Neural crest cell (in vitro differentiated cells): ENCODE measurements around the gene IMPACT. TPM values are rescaled to one million over a fixed set of nuclear protein-coding genes. Genes with fewer than 3 reads are reported as not detected.

Experiments
- DNase-seq: peaks from one replicate; pipeline ENCODE4 v3.0.0; 2021; ENCODE audit warnings: low read depth, mixed read lengths, low spot score
- H3K27ac Mint-ChIP-seq: one replicate; pipeline ENCODE4 v1.8.0; 2021; ENCODE audit warnings: mild to moderate bottlenecking, mixed read lengths; ENCODE audit not compliant: unreplicated experiment
- H3K27me3 Mint-ChIP-seq: 2 replicates; pipeline ENCODE4 v1.8.0; 2021; ENCODE audit warnings: low read depth, mild to moderate bottlenecking, mixed read lengths
- H3K36me3 Mint-ChIP-seq: 2 replicates; pipeline ENCODE4 v1.8.0; 2021; ENCODE audit warnings: low read depth, mild to moderate bottlenecking, mixed read lengths
- H3K4me1 Mint-ChIP-seq: 2 replicates; pipeline ENCODE4 v1.8.0; 2021; ENCODE audit warnings: mixed read lengths
- H3K4me3 Mint-ChIP-seq: one replicate; pipeline ENCODE4 v1.8.0; 2021; ENCODE audit warnings: mild to moderate bottlenecking, mixed read lengths
- H3K9me3 Mint-ChIP-seq: 2 replicates; pipeline ENCODE4 v1.8.0; 2021; ENCODE audit warnings: mixed read lengths
- CTCF ChIP-seq: fragments of 200-600 bp; sonication (generic); conservative IDR thresholded peaks from 2 replicates; pipeline ENCODE4 v1.5.0; 2021; ENCODE audit warnings: antibody characterized with exemption, mild to moderate bottlenecking
- total RNA-seq: library from RNA; stranded (reverse); gene quantifications from 2 replicates; pipeline ENCODE4 v1.2.1, GENCODE V29; 2021

IMPACT gene
- total RNA-seq, 1 donor from 2014 or later: 32.7 TPM

- Mint-ChIP-seq H3K9me3 (peaks cover 3% of the 10 kb centered on the region), H3K27me3 (peaks cover 40% of the 10 kb centered on the region), H3K4me1 (peaks cover 6% of the 10 kb centered on the region), H3K27ac (no peak overlapping the region), H3K4me3 (no peak overlapping the region), H3K36me3 (peaks cover 3% of the 10 kb centered on the region)
- no peak for DNase-seq
- TF ChIP-seq CTCF: no peak
These were observed 4.6 kb upstream of the IMPACT start for GRCh38 chr18:24421831-24422230.

- peaks cover 34% of the 10 kb centered on the region for H3K27me3 Mint-ChIP-seq
- no peak for DNase-seq
- H3K4me1 Mint-ChIP-seq: peaks cover 30% of the 10 kb centered on the region
- H3K27ac Mint-ChIP-seq: peak overlapping the region; percentile 98
- H3K4me3 Mint-ChIP-seq: peak overlapping the region; percentile 91
- H3K36me3 Mint-ChIP-seq: peaks cover 11% of the 10 kb centered on the region
- no peak for TF ChIP-seq CTCF
- peaks cover 3% of the 10 kb centered on the region for H3K9me3 Mint-ChIP-seq
These were observed 435 bp upstream of the IMPACT start for GRCh38 chr18:24426073-24426397.

- Mint-ChIP-seq H3K4me3 (peak overlapping the region; percentile 92), H3K27me3 (peaks cover 24% of the 10 kb centered on the region), H3K4me1 (peaks cover 30% of the 10 kb centered on the region), H3K9me3 (peaks cover 3% of the 10 kb centered on the region), H3K27ac (peak overlapping the region; percentile 94), H3K36me3 (peaks cover 16% of the 10 kb centered on the region)
- TF ChIP-seq CTCF: no peak
- DNase-seq: no peak
These were observed 1.0 kb downstream of the IMPACT start for GRCh38 chr18:24427484-24427883.

- H3K9me3 Mint-ChIP-seq: peaks cover 3% of the 10 kb centered on the region
- peak overlapping the region; percentile 92 for H3K4me3 Mint-ChIP-seq
- peaks cover 14% of the 10 kb centered on the region for H3K27me3 Mint-ChIP-seq
- no peak for DNase-seq
- H3K27ac Mint-ChIP-seq: no peak overlapping the region
- H3K36me3 Mint-ChIP-seq: peaks cover 20% of the 10 kb centered on the region
- peaks cover 30% of the 10 kb centered on the region for H3K4me1 Mint-ChIP-seq
- TF ChIP-seq CTCF: peak; percentile 39
These were observed 2.2 kb downstream of the IMPACT start for GRCh38 chr18:24428709-24429108.

- TF ChIP-seq CTCF: no peak
- peaks cover 11% of the 10 kb centered on the region for H3K27me3 Mint-ChIP-seq
- peaks cover 3% of the 10 kb centered on the region for H3K9me3 Mint-ChIP-seq
- peak overlapping the region; percentile 27 for H3K4me3 Mint-ChIP-seq
- H3K36me3 Mint-ChIP-seq: peaks cover 20% of the 10 kb centered on the region
- H3K27ac Mint-ChIP-seq: no peak overlapping the region
- H3K4me1 Mint-ChIP-seq: peaks cover 30% of the 10 kb centered on the region
- DNase-seq: no peak
These were observed 2.7 kb downstream of the IMPACT start for GRCh38 chr18:24429188-24429587.

- Mint-ChIP-seq H3K27ac (no peak overlapping the region), H3K4me1 (peaks cover 17% of the 10 kb centered on the region), H3K36me3 (peaks cover 18% of the 10 kb centered on the region), H3K27me3 (no peaks in the 10 kb centered on the region), H3K9me3 (no peaks in the 10 kb centered on the region), H3K4me3 (no peak overlapping the region)
- TF ChIP-seq CTCF: no peak
- no peak for DNase-seq
These were observed 6.1 kb downstream of the IMPACT start for GRCh38 chr18:24432618-24433017.
